A549 (cell line): ENCODE results near the gene GULP1. TPM values are rescaled to one million over a fixed set of nuclear protein-coding genes. Genes with fewer than 3 reads are reported as not detected.

ENCODE experiments used
- ATAC-seq, 2 experiments: fragments of 200-7000 bp in 1 of 2; fragments of >200 bp in 1 of 2; cut with Nextera tagmentation in 1 of 2; cut with Tn5 transposase in 1 of 2; 3 replicates each; pipeline versions ENCODE4 v1.8.0 to v1.9.1; 2018 to 2020; ENCODE audit warnings: mild to moderate bottlenecking in 1 of 2, moderate library complexity in 1 of 2
- CTCF ChIA-PET: fragments of 300-600 bp; sonication (Branson Sonifier 250); formaldehyde crosslinking; extraction: SDS; loops from one replicate; lab custom pipeline; 2021; ENCODE audit warnings: antibody characterized with exemption, inconsistent platforms; lab: Yijun Ruan, JAX
- POLR2A ChIA-PET: fragments of 350-600 bp; formaldehyde crosslinking; extraction: SDS; loops from one replicate; lab custom pipeline; 2021; ENCODE audit warnings: antibody characterized with exemption, inconsistent platforms; lab: Yijun Ruan, JAX
- DNase-seq, 2 experiments: peaks; one replicate each; pipeline versions ENCODE4 v3.0.0 to v3.0.0-alpha.2; 2011 to 2016; ENCODE audit warnings: low read depth in 1 of 2, low spot score in 1 of 2
- FAIRE-seq: peaks from 2 replicates; lab custom pipeline; 2011; peaks lifted over from hg19 to GRCh38; lab: Jason Lieb, UNC
- H3K27ac ChIP-seq, 2 experiments: fragments of >200 bp; sonication (Bioruptor Twin); formaldehyde crosslinking; 3 replicates each; pipeline ENCODE4 v1.5.1; 2016 to 2017
- H3K4me1 ChIP-seq: fragments of >200 bp; sonication (Bioruptor Twin); formaldehyde crosslinking; 3 replicates; pipeline ENCODE4 v1.6.1; 2016
- H3K4me2 ChIP-seq: fragments of >200 bp; sonication (Bioruptor Twin); formaldehyde crosslinking; 3 replicates; pipeline ENCODE4 v1.6.1; 2016
- H3K4me3 ChIP-seq: fragments of >200 bp; sonication (Bioruptor Twin); formaldehyde crosslinking; 3 replicates; pipeline ENCODE4 v1.5.1; 2016
- H3K9me3 ChIP-seq: fragments of >200 bp; sonication (Bioruptor Twin); formaldehyde crosslinking; 3 replicates; pipeline ENCODE4 v1.6.1; 2016
- ATOH8 ChIP-seq: fragments of 250-450 bp; sonication (Bioruptor Pico); IDR thresholded peaks from 2 replicates; pipeline ENCODE4 v1.5.0; 2020; ENCODE audit warnings: low read depth, mild to moderate bottlenecking, moderate library complexity
- BHLHE40 ChIP-seq: IDR thresholded peaks from 2 replicates; pipeline ENCODE4 v1.6.1; 2012; ENCODE audit warnings: low read depth, low read length, inconsistent platforms
- CHD2 ChIP-seq: fragments of 150-350 bp; IDR thresholded peaks from 2 replicates; pipeline ENCODE4 v1.6.1; 2014; ENCODE audit warnings: low read length; ENCODE audit not compliant: partially characterized antibody
- CHD4 ChIP-seq: fragments of 200-600 bp; sonication (generic); IDR thresholded peaks from 2 replicates; pipeline ENCODE4 v1.6.1; 2016; ENCODE audit warnings: antibody characterized with exemption, mild to moderate bottlenecking, borderline replicate concordance
- E2F6 ChIP-seq: IDR thresholded peaks from 2 replicates; pipeline ENCODE4 v1.6.1; 2012; ENCODE audit warnings: low read depth, borderline replicate concordance
- EHMT2 ChIP-seq: fragments of 200-600 bp; sonication (generic); IDR thresholded peaks from 2 replicates; pipeline ENCODE4 v1.6.1; 2016; ENCODE audit warnings: antibody characterized with exemption, low read depth, mild to moderate bottlenecking, moderate library complexity
- EP300 ChIP-seq, 2 experiments: fragments of >200 bp; sonication (Bioruptor Twin); formaldehyde crosslinking; IDR thresholded peaks; 2 replicates in 1 of 2; 3 replicates in 1 of 2; pipeline ENCODE4 v1.6.1; 2016 to 2017
- ESRRA ChIP-seq: fragments of 150-350 bp; IDR thresholded peaks from 2 replicates; pipeline ENCODE4 v1.6.1; 2014; ENCODE audit warnings: mild to moderate bottlenecking, low read length, borderline replicate concordance
- FOSB ChIP-seq: fragments of 250-450 bp; sonication (Bioruptor Pico); IDR thresholded peaks from 2 replicates; pipeline ENCODE4 v1.5.0; 2020; ENCODE audit warnings: mild to moderate bottlenecking, moderate library complexity
- FOXS1 ChIP-seq: fragments of 250-450 bp; sonication (Bioruptor Pico); IDR thresholded peaks from 2 replicates; pipeline ENCODE4 v1.5.0; 2020; ENCODE audit warnings: mild to moderate bottlenecking, moderate library complexity
- GATA3 ChIP-seq: IDR thresholded peaks from 2 replicates; pipeline ENCODE4 v1.6.1; 2012; ENCODE audit warnings: borderline replicate concordance
- HDAC2 ChIP-seq: fragments of 200-600 bp; sonication (generic); IDR thresholded peaks from 2 replicates; pipeline ENCODE4 v1.6.1; 2016
- HOXA7 ChIP-seq: fragments of 250-450 bp; sonication (Bioruptor Pico); IDR thresholded peaks from 2 replicates; pipeline ENCODE4 v1.5.0; 2020; ENCODE audit warnings: mild to moderate bottlenecking, moderate library complexity
- HOXB5 ChIP-seq: fragments of 250-450 bp; sonication (Bioruptor Pico); IDR thresholded peaks from 2 replicates; pipeline ENCODE4 v1.5.0; 2020; ENCODE audit warnings: mild to moderate bottlenecking, moderate library complexity
- JUN ChIP-seq, 2 experiments: fragments of >200 bp; sonication (Bioruptor Twin); formaldehyde crosslinking; IDR thresholded peaks; 2 replicates in 1 of 2; 3 replicates in 1 of 2; pipeline ENCODE4 v1.6.1; 2016 to 2017
- KDM5A ChIP-seq: fragments of 200-600 bp; sonication (generic); IDR thresholded peaks from 2 replicates; pipeline ENCODE4 v1.6.1; 2016; ENCODE audit warnings: antibody characterized with exemption, mild to moderate bottlenecking
- MAFK ChIP-seq: fragments of 450-650 bp; IDR thresholded peaks from 2 replicates; pipeline ENCODE4 v1.6.1; 2014; ENCODE audit not compliant: partially characterized antibody
- MYC ChIP-seq: IDR thresholded peaks from 2 replicates; pipeline ENCODE4 v1.6.1; 2012; ENCODE audit warnings: mild to moderate bottlenecking, inconsistent platforms, low read length, improper control_type of control experiment, borderline replicate concordance
- NPAS2 ChIP-seq: fragments of 250-450 bp; sonication (Bioruptor Pico); IDR thresholded peaks from 2 replicates; pipeline ENCODE4 v1.8.0; 2022; ENCODE audit warnings: mild to moderate bottlenecking, moderate library complexity, borderline replicate concordance
- NR3C1 ChIP-seq: fragments of >200 bp; sonication (Bioruptor Twin); formaldehyde crosslinking; IDR thresholded peaks from 3 replicates; pipeline ENCODE4 v1.6.1; 2017
- POLR2A ChIP-seq: IDR thresholded peaks from 2 replicates; pipeline ENCODE4 v1.6.1; 2012; ENCODE audit warnings: mild to moderate bottlenecking, low read length
- RCOR1 ChIP-seq: fragments of 150-350 bp; IDR thresholded peaks from 2 replicates; pipeline ENCODE4 v1.6.1; 2014; ENCODE audit warnings: antibody characterized with exemption, low read length, low read depth
- SMC3 ChIP-seq: fragments of >200 bp; sonication (Bioruptor Twin); formaldehyde crosslinking; IDR thresholded peaks from 3 replicates; pipeline ENCODE4 v1.6.1; 2018; ENCODE audit warnings: inconsistent platforms
- SREBF2 ChIP-seq: fragments of 450-650 bp; IDR thresholded peaks from 2 replicates; pipeline ENCODE4 v1.6.1; 2014; ENCODE audit warnings: mild to moderate bottlenecking, moderate library complexity
- TFCP2L1 ChIP-seq: fragments of 250-450 bp; sonication (Bioruptor Pico); IDR thresholded peaks from 2 replicates; pipeline ENCODE4 v1.5.0; 2021; ENCODE audit warnings: mild to moderate bottlenecking
- USF2 ChIP-seq: fragments of 450-650 bp; IDR thresholded peaks from 2 replicates; pipeline ENCODE4 v1.6.1; 2014; ENCODE audit warnings: antibody characterized with exemption
- ZSCAN20 ChIP-seq: fragments of 250-450 bp; sonication (Bioruptor Pico); IDR thresholded peaks from 2 replicates; pipeline ENCODE4 v1.8.0; 2022; ENCODE audit warnings: mild to moderate bottlenecking, moderate library complexity
- WGBS: methylation state at CpG from one replicate; pipeline ENCODE4 v1.1.6; 2017; ENCODE audit errors: missing lambda C conversion rate; 5-methylcytosine and 5-hydroxymethylcytosine counted together
- polyA plus RNA-seq, 4 experiments: library from polyadenylated mRNA; depleted of rRNA in 3 of 4; stranded (reverse); fragments of >200 nt; fragmentation: RNase III in 1 of 4; extraction: RNeasy Plus Mini Kit Qiagen cat#74134 plus additional on column Dnase treatment in 1 of 4; gene quantifications; 2 replicates in 3 of 4; 3 replicates in 1 of 4; pipeline ENCODE4 v1.2.3, GENCODE V29; 2011 to 2017
- TF ChIP-seq, protein P1 (sequence below): IDR thresholded peaks from 2 replicates; pipeline ENCODE4 v1.6.1; 2012
- TF ChIP-seq, protein P2 (sequence below): fragments of 150-350 bp; IDR thresholded peaks from 2 replicates; pipeline ENCODE4 v1.6.1; 2014; ENCODE audit warnings: low read depth, mild to moderate bottlenecking, low read length
- TF ChIP-seq, protein P3 (sequence below): fragments of 250-450 bp; sonication (Bioruptor Pico); IDR thresholded peaks from 2 replicates; pipeline ENCODE4 v1.5.0; 2021; ENCODE audit warnings: mild to moderate bottlenecking, moderate library complexity, borderline replicate concordance

GULP1 gene
- polyA plus RNA-seq, 2 of the 4 experiments (the other 2 are of a cell fraction) = 30.7 to 89.2 TPM

GRCh38 chr2:188394931-188395472 is 103.3 kb downstream of the GULP1 start:
- no peak overlapping the region for H3K4me2 ChIP-seq
- WGBS = 93% methylated on average over 4 of the region's 4 CpGs
- H3K9me3 ChIP-seq = no peaks in the 10 kb centered on the region; the same call in 2 of the 3 replicates
- DNase-seq = no peak
- POLR2A ChIA-PET = no interaction called here
- H3K27ac ChIP-seq = no peak overlapping the region
- H3K4me1 ChIP-seq = peaks cover 10% of the 10 kb centered on the region
- CTCF ChIA-PET = interaction anchor here (1.0 to 1.2 kb wide), 2 partner anchors 25 to 103 kb away, joined by 3 to 5 read pairs; partner anchors contain the start of gene GULP1
- TF ChIP-seq EP300 (IDR thresholded peaks at IDR 0.05) = no peak
- TF ChIP-seq CHD4 = no peak
- no peak for TF ChIP-seq JUN (IDR thresholded peaks at IDR 0.05)
- no peak for TF ChIP-seq BHLHE40
- TF ChIP-seq, protein P1, sequence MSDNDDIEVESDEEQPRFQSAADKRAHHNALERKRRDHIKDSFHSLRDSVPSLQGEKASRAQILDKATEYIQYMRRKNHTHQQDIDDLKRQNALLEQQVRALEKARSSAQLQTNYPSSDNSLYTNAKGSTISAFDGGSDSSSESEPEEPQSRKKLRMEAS = no peak
- no peak for TF ChIP-seq SREBF2
- no peak for TF ChIP-seq GATA3
- TF ChIP-seq, protein P2, sequence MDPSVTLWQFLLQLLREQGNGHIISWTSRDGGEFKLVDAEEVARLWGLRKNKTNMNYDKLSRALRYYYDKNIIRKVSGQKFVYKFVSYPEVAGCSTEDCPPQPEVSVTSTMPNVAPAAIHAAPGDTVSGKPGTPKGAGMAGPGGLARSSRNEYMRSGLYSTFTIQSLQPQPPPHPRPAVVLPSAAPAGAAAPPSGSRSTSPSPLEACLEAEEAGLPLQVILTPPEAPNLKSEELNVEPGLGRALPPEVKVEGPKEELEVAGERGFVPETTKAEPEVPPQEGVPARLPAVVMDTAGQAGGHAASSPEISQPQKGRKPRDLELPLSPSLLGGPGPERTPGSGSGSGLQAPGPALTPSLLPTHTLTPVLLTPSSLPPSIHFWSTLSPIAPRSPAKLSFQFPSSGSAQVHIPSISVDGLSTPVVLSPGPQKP = no peak
- no peak for TF ChIP-seq KDM5A
- TF ChIP-seq FOXS1 (CRISPR knock-in tag) = no peak
- TF ChIP-seq, all 56 proteins: peak for 0
- FAIRE-seq (no peak), ATAC-seq (no peak)
- H3K4me3 ChIP-seq = no peak overlapping the region

GRCh38 chr2:188395903-188396689 is 104.4 kb downstream of the GULP1 start:
- no peak overlapping the region for H3K4me3 ChIP-seq
- FAIRE-seq = no peak
- POLR2A ChIA-PET = interaction anchor here (0.5 kb wide), 1 partner anchor 807 kb away, joined by 3 read pairs; no protein-coding TSS in a partner anchor

DNA sequence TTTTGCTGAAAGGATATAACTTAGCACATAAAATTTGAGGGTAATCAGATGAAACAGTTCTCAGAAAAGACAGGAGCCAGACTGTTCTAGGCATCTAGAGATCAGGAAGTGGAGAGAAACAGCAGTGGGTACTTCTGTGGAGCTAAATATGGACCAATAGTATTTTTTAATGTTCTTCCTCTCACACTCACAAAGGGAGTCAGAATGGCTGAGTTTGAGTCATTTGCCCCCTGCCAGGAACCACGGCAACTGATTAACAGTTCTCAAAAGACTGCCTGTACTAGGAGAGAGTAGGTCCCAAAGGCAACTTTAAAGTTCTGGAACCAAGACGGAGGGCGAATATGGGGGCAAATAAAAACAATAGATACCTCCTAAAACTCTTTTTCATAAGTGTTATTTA is 107.5 kb downstream of the GULP1 start:
- no peak for DNase-seq
- 0 out of 6 replicates have a peak overlapping the region, but pooled peaks of 1 of the 2 experiments have one; percentile 8 for H3K27ac ChIP-seq
- H3K9me3 ChIP-seq = no peaks in the 10 kb centered on the region
- H3K4me2 ChIP-seq = peak overlapping the region; percentile 11; the same call in 2 of the 3 replicates
- POLR2A ChIA-PET = no interaction called here
- H3K4me3 ChIP-seq = no peak overlapping the region
- peak; percentile 47; a peak in 1 of 6 replicates for ATAC-seq
- 76% methylated on average over 3 of the region's 3 CpGs for WGBS
- no peak for FAIRE-seq
- CTCF ChIA-PET = no interaction called here
- H3K4me1 ChIP-seq = peaks cover 10% of the 10 kb centered on the region
- no peak for TF ChIP-seq E2F6
- no peak for TF ChIP-seq CHD2
- no peak for TF ChIP-seq MAFK
- no peak for TF ChIP-seq EHMT2
- no peak for TF ChIP-seq NR3C1
- no peak for TF ChIP-seq ZSCAN20 (CRISPR knock-in tag)
- no peak for TF ChIP-seq SREBF2
- no peak for TF ChIP-seq TFCP2L1
- no peak for TF ChIP-seq NPAS2 (CRISPR knock-in tag)
- no peak for TF ChIP-seq USF2
- no peak for TF ChIP-seq POLR2A
- no peak for TF ChIP-seq HOXA7
- no peak for TF ChIP-seq ATOH8 (CRISPR knock-in tag)
- no peak for TF ChIP-seq KDM5A
- TF ChIP-seq HDAC2 = no peak

More at GRCh38 chr2:188395903-188396689, 104.4 kb downstream of the GULP1 start:
- TF ChIP-seq RCOR1 (no peak), MYC (no peak), ZSCAN20 (CRISPR knock-in tag) (no peak), HOXB5 (no peak), FOSB (CRISPR knock-in tag) (no peak), HOXA7 (no peak), ESRRA (no peak), SMC3 (no peak)
- TF ChIP-seq, protein P3, sequence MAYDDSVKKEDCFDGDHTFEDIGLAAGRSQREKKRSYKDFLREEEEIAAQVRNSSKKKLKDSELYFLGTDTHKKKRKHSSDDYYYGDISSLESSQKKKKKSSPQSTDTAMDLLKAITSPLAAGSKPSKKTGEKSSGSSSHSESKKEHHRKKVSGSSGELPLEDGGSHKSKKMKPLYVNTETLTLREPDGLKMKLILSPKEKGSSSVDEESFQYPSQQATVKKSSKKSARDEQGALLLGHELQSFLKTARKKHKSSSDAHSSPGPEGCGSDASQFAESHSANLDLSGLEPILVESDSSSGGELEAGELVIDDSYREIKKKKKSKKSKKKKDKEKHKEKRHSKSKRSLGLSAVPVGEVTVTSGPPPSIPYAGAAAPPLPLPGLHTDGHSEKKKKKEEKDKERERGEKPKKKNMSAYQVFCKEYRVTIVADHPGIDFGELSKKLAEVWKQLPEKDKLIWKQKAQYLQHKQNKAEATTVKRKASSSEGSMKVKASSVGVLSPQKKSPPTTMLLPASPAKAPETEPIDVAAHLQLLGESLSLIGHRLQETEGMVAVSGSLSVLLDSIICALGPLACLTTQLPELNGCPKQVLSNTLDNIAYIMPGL (CRISPR knock-in tag) = no peak
- TF ChIP-seq, all 56 proteins: peak for 0
- ATAC-seq = peak in 1 of 2 experiments; percentile 19; a peak in 1 of 6 replicates
- H3K4me2 ChIP-seq = no peak overlapping the region
- no peak for DNase-seq
- no peaks in the 10 kb centered on the region; the same call in 2 of the 3 replicates for H3K9me3 ChIP-seq
- H3K4me1 ChIP-seq = peaks cover 10% of the 10 kb centered on the region
- CTCF ChIA-PET = interaction anchor here (0.7 to 1.2 kb wide), 2 partner anchors 26 to 946 kb away, joined by 3 to 5 read pairs; no protein-coding TSS in a partner anchor
- H3K27ac ChIP-seq = no peak overlapping the region
- WGBS = 92% methylated on average over 10 of the region's 10 CpGs
